ENCODE results near the gene JPT1.

DNA sequence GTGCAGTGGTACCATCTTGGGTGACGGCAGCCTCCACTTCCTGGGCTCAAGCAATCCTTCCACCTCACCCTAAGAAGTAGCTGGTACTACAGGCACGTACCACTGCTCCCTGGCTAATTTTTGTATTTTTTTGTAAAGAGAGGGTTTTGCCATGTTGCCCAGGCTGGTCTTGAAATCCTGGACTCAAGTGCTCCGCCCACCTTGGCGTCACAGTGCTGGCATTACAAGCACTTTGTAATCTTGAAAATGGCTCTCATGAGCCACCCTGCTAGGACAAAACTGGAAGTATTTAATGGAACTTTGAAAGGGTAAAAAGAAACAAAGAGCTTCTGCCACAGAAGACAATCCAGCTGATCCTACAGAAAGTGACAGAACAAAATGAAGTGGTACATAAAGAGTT, 19.2 kb upstream of the JPT1 start:
- TF ChIP-seq POLR2AphosphoS5 (IDR thresholded peaks at IDR 0.05) (no peak), POLR2A (IDR thresholded peaks at IDR 0.05) (no peak)
- TF ChIP-seq, protein P1, sequence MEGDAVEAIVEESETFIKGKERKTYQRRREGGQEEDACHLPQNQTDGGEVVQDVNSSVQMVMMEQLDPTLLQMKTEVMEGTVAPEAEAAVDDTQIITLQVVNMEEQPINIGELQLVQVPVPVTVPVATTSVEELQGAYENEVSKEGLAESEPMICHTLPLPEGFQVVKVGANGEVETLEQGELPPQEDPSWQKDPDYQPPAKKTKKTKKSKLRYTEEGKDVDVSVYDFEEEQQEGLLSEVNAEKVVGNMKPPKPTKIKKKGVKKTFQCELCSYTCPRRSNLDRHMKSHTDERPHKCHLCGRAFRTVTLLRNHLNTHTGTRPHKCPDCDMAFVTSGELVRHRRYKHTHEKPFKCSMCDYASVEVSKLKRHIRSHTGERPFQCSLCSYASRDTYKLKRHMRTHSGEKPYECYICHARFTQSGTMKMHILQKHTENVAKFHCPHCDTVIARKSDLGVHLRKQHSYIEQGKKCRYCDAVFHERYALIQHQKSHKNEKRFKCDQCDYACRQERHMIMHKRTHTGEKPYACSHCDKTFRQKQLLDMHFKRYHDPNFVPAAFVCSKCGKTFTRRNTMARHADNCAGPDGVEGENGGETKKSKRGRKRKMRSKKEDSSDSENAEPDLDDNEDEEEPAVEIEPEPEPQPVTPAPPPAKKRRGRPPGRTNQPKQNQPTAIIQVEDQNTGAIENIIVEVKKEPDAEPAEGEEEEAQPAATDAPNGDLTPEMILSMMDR (IDR thresholded peaks at IDR 0.05), result no peak
